HCT116 (cell line): ENCODE measurements around the gene ZNF763.

ENCODE experiments used
- CEBPB ChIP-seq: IDR thresholded peaks from 2 replicates; pipeline ENCODE4 v1.6.1; 2012; ENCODE audit warnings: low read depth
- CTCF ChIP-seq, 3 experiments: fragments of 200-600 bp in 1 of 3; sonication (generic) in 1 of 3; IDR thresholded peaks in 2 of 3; conservative IDR thresholded peaks in 1 of 3; 2 replicates each; pipeline ENCODE4 v1.5.1; 2012 to 2017; ENCODE audit warnings: low read depth in 2 of 3, low read length in 2 of 3, antibody characterized with exemption in 1 of 3, borderline replicate concordance in 1 of 3, control low read depth in 1 of 3, mild to moderate bottlenecking in 1 of 3, mixed read lengths in 1 of 3, mixed run types in 1 of 3, moderate library complexity in 1 of 3; ENCODE audit not compliant: insufficient read depth in 1 of 3
- EGR1 ChIP-seq: IDR thresholded peaks from 2 replicates; pipeline ENCODE4 v1.6.1; 2012; ENCODE audit warnings: low read depth
- EZH2 ChIP-seq: fragments of 200-600 bp; sonication (generic); IDR thresholded peaks from 2 replicates; pipeline ENCODE4 v1.6.1; 2017; ENCODE audit warnings: antibody characterized with exemption, mixed run types
- POLR2A ChIP-seq: IDR thresholded peaks from 2 replicates; pipeline ENCODE4 v1.7.0; 2011; ENCODE audit warnings: borderline replicate concordance; ENCODE audit not compliant: insufficient read depth, insufficient read length; ENCODE audit errors: extremely low read depth
- POLR2AphosphoS5 ChIP-seq: IDR thresholded peaks from 2 replicates; pipeline ENCODE4 v1.6.1; 2011; ENCODE audit warnings: mild to moderate bottlenecking, low read depth, low read length, moderate library complexity
- RAD21 ChIP-seq: IDR thresholded peaks from 2 replicates; pipeline ENCODE4 v1.6.1; 2012; ENCODE audit warnings: low read depth, mild to moderate bottlenecking
- REST ChIP-seq: IDR thresholded peaks from 2 replicates; pipeline ENCODE4 v1.6.1; 2012; ENCODE audit warnings: low read depth
- ZBTB33 ChIP-seq: IDR thresholded peaks from 2 replicates; pipeline ENCODE4 v1.6.1; 2011; ENCODE audit warnings: mild to moderate bottlenecking, low read length, moderate library complexity; ENCODE audit not compliant: insufficient replicate concordance; ENCODE audit errors: extremely low read depth
- ZNF274 ChIP-seq: fragments of 200-500 bp; sonication (Bioruptor generic); IDR thresholded peaks from 2 replicates; pipeline ENCODE4 v1.6.1; 2014; ENCODE audit warnings: mild to moderate bottlenecking, low read depth, low read length, inconsistent platforms

- TF ChIP-seq CTCF (IDR thresholded peaks at IDR 0.05 in 2 of 3, conservative IDR thresholded peaks at IDR 0.05 in 1 of 3; ENCODE audit: borderline replicate concordance in 1 of 3, insufficient read depth in 1 of 3, low read depth in 2 of 3, low read length in 2 of 3) = no peak
- TF ChIP-seq REST = no peak
- TF ChIP-seq POLR2A = no peak
- TF ChIP-seq ZBTB33 = no peak
- no peak for TF ChIP-seq RAD21
- TF ChIP-seq CEBPB = no peak
- TF ChIP-seq EGR1 = no peak
- TF ChIP-seq EZH2 = no peak
- no peak for TF ChIP-seq ZNF274
- no peak for TF ChIP-seq POLR2AphosphoS5
These were observed 50.9 kb downstream of the ZNF763 start for GRCh38 chr19:12015753-12016116.
